ENCODE data around the gene PCDHB8. TPM values are rescaled to one million over a fixed set of nuclear protein-coding genes. Genes with fewer than 3 reads are reported as not detected.
"Not testable (repeated sequence)": the region's sequence is repeated elsewhere in the genome, so short reads cannot be mapped to it uniquely, and the experiment has no call there.

PCDHB8 gene
- polyA plus RNA-seq, 12 donors, result 0.44 to 1.6 (median 1.2) TPM; not detected in 2

- no peak for DNase-seq
Measured at GRCh38 chr5:141182248-141182647, 4.7 kb downstream of the PCDHB8 start, which contains the start of gene PCDHB16. TSS of gene PCDHB16 (plus strand) at chr5:141182387. CDS start at chr5:141182560, 173 bp downstream.

- DNase-seq, result not testable (repeated sequence)
Measured at GRCh38 chr5:141184117-141184855, 6.7 kb downstream of the PCDHB8 start.

- no peak for DNase-seq
Measured at GRCh38 chr5:141186897-141187512, 9.4 kb downstream of the PCDHB8 start, which contains the start of gene PCDHB9. TSS of gene PCDHB9 (plus strand) at chr5:141187161. CDS start at chr5:141187319, 158 bp downstream.

GRCh38 chr5:141188682-141189081, 11.1 kb downstream of the PCDHB8 start:
- DNase-seq, result not testable (repeated sequence)

DNA sequence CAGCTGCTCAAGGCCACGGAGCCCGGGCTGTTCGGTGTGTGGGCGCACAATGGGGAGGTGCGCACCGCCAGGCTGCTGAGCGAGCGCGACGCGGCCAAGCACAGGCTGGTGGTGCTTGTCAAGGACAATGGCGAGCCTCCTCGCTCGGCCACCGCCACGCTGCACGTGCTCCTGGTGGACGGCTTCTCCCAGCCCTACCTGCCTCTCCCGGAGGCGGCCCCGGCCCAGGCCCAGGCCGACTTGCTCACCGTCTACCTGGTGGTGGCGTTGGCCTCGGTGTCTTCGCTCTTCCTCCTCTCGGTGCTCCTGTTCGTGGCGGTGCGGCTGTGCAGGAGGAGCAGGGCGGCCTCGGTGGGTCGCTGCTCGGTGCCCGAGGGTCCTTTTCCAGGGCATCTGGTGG, 11.5 kb downstream of the PCDHB8 start:
- DNase-seq, result not testable (repeated sequence)

GRCh38 chr5:141192110-141192725, 14.6 kb downstream of the PCDHB8 start, which contains the start of gene PCDHB10:
TSS of gene PCDHB10 (plus strand) at chr5:141192353. CDS start at chr5:141192553, 200 bp downstream.
- no peak for DNase-seq

GRCh38 chr5:141194332-141194731, 16.7 kb downstream of the PCDHB8 start:
- DNase-seq, result not testable (repeated sequence)

GRCh38 chr5:141196363-141196762, 18.8 kb downstream of the PCDHB8 start:
- DNase-seq, result no peak

DNA sequence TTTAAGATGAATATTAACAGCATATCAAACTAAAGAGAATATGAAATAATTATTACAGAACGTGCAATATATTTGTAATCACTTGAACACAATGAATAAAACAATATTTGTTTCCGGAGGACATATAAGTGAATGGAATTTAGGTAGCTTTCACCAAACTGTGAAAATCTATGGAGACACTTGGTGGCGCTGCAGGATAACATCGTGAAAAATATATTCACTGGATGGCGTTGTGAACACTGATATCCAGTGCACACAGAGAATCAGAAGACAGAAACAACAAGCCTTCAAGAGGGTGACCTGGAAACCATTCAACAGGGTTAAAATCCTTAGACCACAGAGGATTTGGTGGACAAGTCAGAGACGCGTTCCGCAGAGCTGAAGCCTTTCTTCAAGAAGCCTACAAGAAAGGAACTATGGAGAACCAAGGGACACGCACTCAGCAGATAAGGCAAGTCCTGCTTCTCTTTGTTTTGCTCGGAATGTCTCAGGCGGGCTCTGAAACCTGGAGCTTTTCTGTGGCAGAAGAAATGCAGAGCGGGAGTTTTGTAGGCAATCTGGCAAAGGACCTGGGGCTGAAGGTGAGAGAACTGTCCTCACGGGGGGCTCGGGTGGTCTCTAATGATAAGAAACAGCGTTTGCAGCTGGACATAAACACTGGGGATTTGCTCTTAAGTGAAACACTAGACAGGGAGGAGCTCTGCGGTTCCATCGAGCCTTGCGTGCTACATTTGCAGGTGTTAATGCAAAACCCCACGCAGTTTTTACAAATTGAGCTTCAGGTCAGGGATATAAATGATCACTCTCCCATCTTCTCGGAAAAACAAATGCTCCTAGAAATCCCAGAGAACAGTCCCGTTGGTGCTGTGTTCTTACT, 22.0 kb downstream of the PCDHB8 start, which contains the start of gene PCDHB11:
PCDHB11 (plus strand) TSS at position 269 of the 877 bp plus-strand sequence; CDS start at position 417, 148 bp downstream.
- no peak for DNase-seq

GRCh38 chr5:141201126-141201525, 23.5 kb downstream of the PCDHB8 start:
- DNase-seq, result not testable (repeated sequence)

DNA sequence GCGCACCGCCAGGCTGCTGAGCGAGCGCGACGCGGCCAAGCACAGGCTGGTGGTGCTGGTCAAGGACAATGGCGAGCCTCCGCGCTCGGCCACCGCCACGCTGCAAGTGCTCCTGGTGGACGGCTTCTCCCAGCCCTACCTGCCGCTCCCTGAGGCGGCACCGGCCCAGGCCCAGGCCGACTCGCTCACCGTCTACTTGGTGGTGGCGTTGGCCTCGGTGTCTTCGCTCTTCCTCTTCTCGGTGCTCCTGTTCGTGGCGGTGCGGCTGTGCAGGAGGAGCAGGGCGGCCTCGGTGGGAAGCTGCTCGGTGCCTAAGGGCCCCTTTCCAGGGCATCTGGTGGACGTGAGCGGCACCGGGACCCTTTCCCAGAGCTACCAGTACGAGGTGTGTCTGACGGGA, 24.1 kb downstream of the PCDHB8 start:
- not testable (repeated sequence) for DNase-seq

GRCh38 chr5:141208478-141208877, 30.9 kb downstream of the PCDHB8 start, which contains the start of gene PCDHB12:
TSS of gene PCDHB12 (plus strand) at chr5:141208719. CDS start at chr5:141208908, 189 bp downstream.
- no peak for DNase-seq

GRCh38 chr5:141210281-141210680, 32.7 kb downstream of the PCDHB8 start:
- DNase-seq, result not testable (repeated sequence)

GRCh38 chr5:141210849-141211248, 33.3 kb downstream of the PCDHB8 start:
- DNase-seq, result not testable (repeated sequence)

GRCh38 chr5:141213656-141214339, 36.2 kb downstream of the PCDHB8 start, which contains the start of gene PCDHB13:
TSS of gene PCDHB13 (plus strand) at chr5:141213919. CDS start at chr5:141214124, 205 bp downstream.
- not testable (repeated sequence) for DNase-seq

DNA sequence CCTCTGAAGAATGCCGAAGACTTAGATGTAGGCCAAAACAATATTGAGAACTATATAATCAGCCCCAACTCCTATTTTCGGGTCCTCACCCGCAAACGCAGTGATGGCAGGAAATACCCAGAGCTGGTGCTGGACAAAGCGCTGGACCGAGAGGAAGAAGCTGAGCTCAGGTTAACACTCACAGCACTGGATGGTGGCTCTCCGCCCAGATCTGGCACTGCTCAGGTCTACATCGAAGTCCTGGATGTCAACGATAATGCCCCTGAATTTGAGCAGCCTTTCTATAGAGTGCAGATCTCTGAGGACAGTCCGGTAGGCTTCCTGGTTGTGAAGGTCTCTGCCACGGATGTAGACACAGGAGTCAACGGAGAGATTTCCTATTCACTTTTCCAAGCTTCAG, 37.0 kb downstream of the PCDHB8 start:
- DNase-seq, result not testable (repeated sequence)

DNA sequence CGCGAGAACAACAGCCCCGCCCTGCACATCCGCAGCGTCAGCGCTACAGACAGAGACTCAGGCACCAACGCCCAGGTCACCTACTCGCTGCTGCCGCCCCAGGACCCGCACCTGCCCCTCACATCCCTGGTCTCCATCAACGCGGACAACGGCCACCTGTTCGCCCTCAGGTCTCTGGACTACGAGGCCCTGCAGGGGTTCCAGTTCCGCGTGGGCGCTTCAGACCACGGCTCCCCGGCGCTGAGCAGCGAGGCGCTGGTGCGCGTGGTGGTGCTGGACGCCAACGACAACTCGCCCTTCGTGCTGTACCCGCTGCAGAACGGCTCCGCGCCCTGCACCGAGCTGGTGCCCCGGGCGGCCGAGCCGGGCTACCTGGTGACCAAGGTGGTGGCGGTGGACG, 37.9 kb downstream of the PCDHB8 start:
- not testable (repeated sequence) for DNase-seq

GRCh38 chr5:141216035-141216434, 38.4 kb downstream of the PCDHB8 start:
- not testable (repeated sequence) for DNase-seq

DNA sequence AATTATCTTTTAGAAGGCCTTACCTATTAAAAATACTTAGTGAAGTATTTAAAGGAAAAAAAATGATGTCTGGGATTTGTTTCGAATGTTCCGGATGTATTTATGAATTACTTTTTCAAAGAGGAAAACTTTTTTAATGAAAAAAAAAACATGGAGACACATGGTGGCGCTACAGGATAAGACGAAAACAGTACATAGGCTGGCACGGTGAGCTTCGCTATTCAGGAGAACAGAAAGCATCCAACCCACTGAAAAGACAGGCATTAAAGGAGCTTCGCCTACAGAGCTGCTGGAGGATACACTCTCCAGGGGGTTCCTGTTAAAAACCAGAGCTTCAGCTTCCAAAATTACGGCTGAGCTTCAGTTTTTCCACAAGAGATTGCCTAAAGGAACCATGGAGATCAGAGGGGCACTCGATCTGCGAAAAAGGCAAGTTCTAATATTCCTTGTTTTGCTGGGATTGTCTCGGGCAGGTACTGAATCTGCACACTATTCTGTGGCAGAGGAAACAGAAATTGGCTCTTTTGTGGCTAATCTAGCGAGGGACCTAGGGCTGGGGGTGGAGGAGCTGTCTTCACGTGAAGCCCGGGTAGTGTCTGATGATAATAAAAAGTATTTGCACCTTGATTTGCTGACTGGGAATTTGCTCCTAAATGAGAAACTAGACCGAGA, 45.7 kb downstream of the PCDHB8 start, which contains the start of gene PCDHB14:
PCDHB14 (plus strand) TSS at position 232 of the 672 bp plus-strand sequence; CDS start at position 395, 163 bp downstream.
- no peak for DNase-seq

Data from muscle of arm (tissue), 12 donors.